HUES64 (cell line): ENCODE data around the gene MRPL28.
"Not testable (repeated sequence)": the region's sequence is repeated elsewhere in the genome, so short reads cannot be mapped to it uniquely, and the experiment has no call there.

Experiments used
- H3K27ac ChIP-seq: 2 replicates; pipeline ENCODE4 v1.7.0; 2013; ENCODE audit warnings: low read depth, low read length, inconsistent platforms
- H3K27me3 ChIP-seq: 2 replicates; pipeline ENCODE4 v1.6.1; 2013; ENCODE audit warnings: mild to moderate bottlenecking, low read length; ENCODE audit not compliant: insufficient read depth
- H3K36me3 ChIP-seq: 2 replicates; pipeline ENCODE4 v1.6.1; 2013; ENCODE audit warnings: mild to moderate bottlenecking, low read length; ENCODE audit not compliant: insufficient read depth
- H3K4me1 ChIP-seq: 2 replicates; pipeline ENCODE4 v1.6.1; 2013; ENCODE audit warnings: mild to moderate bottlenecking, low read length, moderate library complexity; ENCODE audit not compliant: insufficient read depth
- H3K4me3 ChIP-seq: 2 replicates; pipeline ENCODE4 v1.5.1; 2013; ENCODE audit warnings: mild to moderate bottlenecking, low read length, moderate library complexity
- H3K9ac ChIP-seq: 2 replicates; pipeline ENCODE4 v1.6.1; 2013; ENCODE audit warnings: mild to moderate bottlenecking, low read depth, low read length
- H3K9me3 ChIP-seq: 2 replicates; pipeline ENCODE4 v1.6.1; 2013; ENCODE audit warnings: low read depth, low read length; ENCODE audit not compliant: insufficient read depth
- WGBS: fragments of 150-250, 120-280 bp; methylation state at CpG from one replicate; pipeline ENCODE4 v1.1.7; 2013; ENCODE audit warnings: missing lambda C conversion rate; 5-methylcytosine and 5-hydroxymethylcytosine counted together

The MRPL28 gene

GRCh38 chr16:341974-342336, 28.4 kb downstream of the MRPL28 start:
- not testable (repeated sequence) for H3K27me3 ChIP-seq, H3K27ac ChIP-seq, H3K4me1 ChIP-seq, H3K9me3 ChIP-seq, H3K4me3 ChIP-seq, H3K9ac ChIP-seq
- peaks cover 29% of the 10 kb centered on the region for H3K36me3 ChIP-seq
- WGBS, result 90% methylated on average over 12 of the region's 13 CpGs

- H3K27me3 ChIP-seq, H3K27ac ChIP-seq, H3K9ac ChIP-seq, H3K4me1 ChIP-seq, H3K9me3 ChIP-seq, H3K4me3 ChIP-seq: not testable (repeated sequence)
- 96% methylated on average over 45 of the region's 47 CpGs for WGBS
- peaks cover 23% of the 10 kb centered on the region for H3K36me3 ChIP-seq
Measured at GRCh38 chr16:341095-341973, 29.0 kb downstream of the MRPL28 start.

- WGBS, result 95% methylated on average over 23 of the region's 23 CpGs
- no peak overlapping the region for H3K4me3 ChIP-seq
- H3K27ac ChIP-seq, result no peak overlapping the region
- H3K4me1 ChIP-seq, result no peaks in the 10 kb centered on the region
- no peaks in the 10 kb centered on the region for H3K27me3 ChIP-seq
- H3K9me3 ChIP-seq, result no peaks in the 10 kb centered on the region
- peaks cover 15% of the 10 kb centered on the region for H3K36me3 ChIP-seq
- no peak overlapping the region for H3K9ac ChIP-seq
Measured at GRCh38 chr16:340370-341091, 29.8 kb downstream of the MRPL28 start.

- peaks cover 7% of the 10 kb centered on the region; the same call in 1 of the 2 replicates for H3K36me3 ChIP-seq
- H3K4me3 ChIP-seq, result no peak overlapping the region
- no peaks in the 10 kb centered on the region for H3K9me3 ChIP-seq
- H3K9ac ChIP-seq, result no peak overlapping the region
- no peaks in the 10 kb centered on the region for H3K4me1 ChIP-seq
- 93% methylated on average over 5 of the region's 5 CpGs for WGBS
- H3K27ac ChIP-seq, result no peak overlapping the region
- no peaks in the 10 kb centered on the region for H3K27me3 ChIP-seq
Measured at GRCh38 chr16:339680-340079, 30.7 kb downstream of the MRPL28 start.

GRCh38 chr16:337975-338575, 32.3 kb downstream of the MRPL28 start:
- WGBS, result 91% methylated on average over 21 of the region's 21 CpGs
- Histone ChIP-seq H3K9ac (no peak overlapping the region), H3K27me3 (no peaks in the 10 kb centered on the region), H3K36me3 (peaks cover 4% of the 10 kb centered on the region; the same call in 1 of the 2 replicates), H3K4me1 (no peaks in the 10 kb centered on the region), H3K27ac (no peak overlapping the region), H3K9me3 (no peaks in the 10 kb centered on the region), H3K4me3 (no peak overlapping the region)

- H3K27ac ChIP-seq, result no peak overlapping the region
- H3K4me1 ChIP-seq, result no peaks in the 10 kb centered on the region
- H3K36me3 ChIP-seq, result peaks cover 3% of the 10 kb centered on the region; the same call in 1 of the 2 replicates
- H3K4me3 ChIP-seq, result no peak overlapping the region
- 93% methylated on average over 10 of the region's 10 CpGs for WGBS
- no peaks in the 10 kb centered on the region for H3K27me3 ChIP-seq
- no peaks in the 10 kb centered on the region for H3K9me3 ChIP-seq
- no peak overlapping the region for H3K9ac ChIP-seq
Measured at GRCh38 chr16:337437-337836, 32.9 kb downstream of the MRPL28 start.

GRCh38 chr16:336269-336668, 34.1 kb downstream of the MRPL28 start:
- H3K36me3 ChIP-seq, result no peaks in the 10 kb centered on the region
- no peaks in the 10 kb centered on the region for H3K9me3 ChIP-seq
- H3K4me3 ChIP-seq, result no peak overlapping the region
- no peak overlapping the region for H3K9ac ChIP-seq
- 95% methylated on average over 11 of the region's 11 CpGs for WGBS
- peaks cover 4% of the 10 kb centered on the region; the same call in 1 of the 2 replicates for H3K4me1 ChIP-seq
- H3K27me3 ChIP-seq, result no peaks in the 10 kb centered on the region
- H3K27ac ChIP-seq, result no peak overlapping the region

GRCh38 chr16:334861-335632, 35.3 kb downstream of the MRPL28 start:
- 95% methylated on average over 10 of the region's 11 CpGs for WGBS
- H3K36me3 ChIP-seq, H3K4me3 ChIP-seq, H3K27ac ChIP-seq, H3K9me3 ChIP-seq, H3K4me1 ChIP-seq, H3K9ac ChIP-seq, H3K27me3 ChIP-seq: not testable (repeated sequence)

GRCh38 chr16:334164-334832, 36.0 kb downstream of the MRPL28 start:
- WGBS, result 98% methylated on average over 5 of the region's 5 CpGs
- H3K27me3 ChIP-seq, result not testable (repeated sequence)

GRCh38 chr16:333406-334094, 36.8 kb downstream of the MRPL28 start:
- Histone ChIP-seq H3K4me1 (peaks cover 4% of the 10 kb centered on the region; the same call in 1 of the 2 replicates), H3K4me3 (no peak overlapping the region), H3K27ac (no peak overlapping the region), H3K9ac (no peak overlapping the region), H3K27me3 (no peaks in the 10 kb centered on the region), H3K9me3 (no peaks in the 10 kb centered on the region), H3K36me3 (no peaks in the 10 kb centered on the region)
- 94% methylated on average over 5 of the region's 6 CpGs for WGBS

More at GRCh38 chr16:334164-334832, 36.0 kb downstream of the MRPL28 start:
- not testable (repeated sequence) for H3K9me3 ChIP-seq, H3K27ac ChIP-seq, H3K9ac ChIP-seq, H3K4me3 ChIP-seq, H3K4me1 ChIP-seq, H3K36me3 ChIP-seq
